ENCODE results near the gene TSC2. TPM values are rescaled to one million over a fixed set of nuclear protein-coding genes. Genes with fewer than 3 reads are reported as not detected.

The TSC2 gene
- total and polyA plus RNA-seq, 10 donors: 20.7 to 185 (median 93.8) TPM

DNA sequence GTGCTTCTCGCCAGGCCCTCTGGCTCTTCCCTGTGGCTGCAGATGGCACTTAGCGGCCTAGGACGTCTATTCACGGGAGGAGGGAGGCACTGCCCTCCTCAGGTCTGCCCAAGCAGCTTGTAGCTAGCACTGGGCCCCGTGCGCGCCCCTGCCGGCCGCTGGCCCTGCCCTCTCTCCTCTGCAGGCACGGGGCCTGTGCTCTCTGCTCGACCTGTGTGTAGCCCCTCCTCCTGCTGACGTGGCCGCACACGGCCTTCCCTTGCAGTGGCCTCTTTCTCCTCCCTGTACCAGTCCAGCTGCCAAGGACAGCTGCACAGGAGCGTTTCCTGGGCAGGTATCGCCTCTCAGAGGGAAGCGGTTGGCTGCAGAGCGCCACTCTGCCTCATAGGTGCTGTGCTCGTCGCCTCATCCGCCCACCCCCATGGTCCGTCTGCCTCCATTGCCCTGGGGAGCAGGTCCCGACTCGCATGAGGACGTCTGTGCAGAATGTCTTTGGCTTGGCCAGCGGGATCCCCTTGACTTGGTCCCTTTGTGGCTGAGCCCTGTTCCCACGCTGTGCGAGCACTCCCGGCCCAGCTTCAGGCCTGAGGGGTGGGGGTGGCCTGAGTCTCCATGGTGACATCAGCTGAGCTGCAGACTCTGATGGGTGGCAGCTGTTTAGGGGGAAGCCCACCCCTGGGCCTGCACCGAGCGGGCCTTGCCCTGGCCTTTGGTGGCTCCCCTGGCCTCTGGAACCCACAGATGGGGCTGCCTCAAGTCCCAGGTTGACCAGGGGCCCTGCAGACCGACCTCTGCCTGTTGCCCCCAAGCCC, 34.6 kb downstream of the TSC2 start:
- 70 to 81% (median 77%) methylated on average over 21 to 32 of the region's 32 CpGs for WGBS, 5 donors
- peaks cover 0 to 38% (median 15%) of the 10 kb centered on the region in 6 donors for H3K4me1 ChIP-seq
- intact Hi-C loops (cut with DNase I; ENCODE audit: low total_unique reads): no loop called here
- no peaks in the 10 kb centered on the region for H3K9me3 ChIP-seq
- H3K27ac ChIP-seq: peak overlapping the region in 5 of 8 donors; percentile 17 to 63 (median 49)
- TF ChIP-seq POLR2A (IDR thresholded peaks at IDR 0.05): no peak
- peak in 2 of 11 experiments; percentile 14 to 17 for TF ChIP-seq CTCF (IDR thresholded peaks at IDR 0.05 in 8 of 11, conservative IDR thresholded peaks at IDR 0.05 in 3 of 11)
- TF ChIP-seq POLR2AphosphoS5 (IDR thresholded peaks at IDR 0.05): peak in 2 of 3 donors; percentile 63 to 65
- DNase-seq: no peak
- no peaks in the 10 kb centered on the region for H3K27me3 ChIP-seq (replicated peaks in 1 of 7)
- H3K4me3 ChIP-seq: no peak overlapping the region
- H3K36me3 ChIP-seq: peaks cover 0 to 100% (median 92%) of the 10 kb centered on the region in 6 donors

GRCh38 chr16:2082983-2083364, 35.2 kb downstream of the TSC2 start:
- Histone ChIP-seq H3K9me3 (no peaks in the 10 kb centered on the region), H3K27me3 (replicated peaks in 1 of 7) (no peaks in the 10 kb centered on the region), H3K4me1 (peaks cover 0 to 38% (median 15%) of the 10 kb centered on the region in 6 donors), H3K4me3 (no peak overlapping the region), H3K27ac (peak overlapping the region in 4 of 8 donors; percentile 33 to 63 (median 53)), H3K36me3 (peaks cover 0 to 100% (median 95%) of the 10 kb centered on the region in 6 donors)
- no peak for DNase-seq
- intact Hi-C loops (cut with DNase I; ENCODE audit: low total_unique reads): no loop called here
- 53 to 64% (median 59%) methylated on average over 15 to 16 of the region's 16 CpGs for WGBS, 5 donors
- TF ChIP-seq POLR2A (IDR thresholded peaks at IDR 0.05) (no peak), POLR2AphosphoS5 (IDR thresholded peaks at IDR 0.05) (peak in 2 of 3 donors; percentile 12 to 19)

DNA sequence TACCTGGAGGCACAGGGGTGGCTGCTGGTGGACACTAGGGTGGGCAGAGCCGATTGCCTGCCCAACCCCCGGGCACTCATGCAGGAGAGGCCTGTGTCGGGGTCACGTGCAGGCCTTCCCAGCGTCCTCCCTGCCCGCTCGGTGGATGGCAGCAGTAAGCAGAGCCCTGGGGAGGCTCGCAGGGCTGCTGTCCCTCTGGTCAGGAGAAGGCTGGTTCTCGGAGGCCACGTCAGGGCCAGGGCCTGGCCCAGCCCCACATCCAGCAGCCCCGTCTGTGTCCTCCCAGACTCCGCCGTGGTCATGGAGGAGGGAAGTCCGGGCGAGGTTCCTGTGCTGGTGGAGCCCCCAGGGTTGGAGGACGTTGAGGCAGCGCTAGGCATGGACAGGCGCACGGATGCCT, 35.6 kb downstream of the TSC2 start:
- H3K4me1 ChIP-seq: peaks cover 0 to 38% (median 15%) of the 10 kb centered on the region in 6 donors
- 84 to 93% (median 88%) methylated on average over 12 to 19 of the region's 19 CpGs for WGBS, 5 donors
- H3K4me3 ChIP-seq: no peak overlapping the region
- intact Hi-C loops (cut with DNase I; ENCODE audit: low total_unique reads): no loop called here
- H3K27ac ChIP-seq: peak overlapping the region in 4 of 8 donors; percentile 33 to 63 (median 53)
- no peaks in the 10 kb centered on the region for H3K27me3 ChIP-seq (replicated peaks in 1 of 7)
- no peak for DNase-seq
- no peak for TF ChIP-seq POLR2A (IDR thresholded peaks at IDR 0.05)
- no peak for TF ChIP-seq CTCF (IDR thresholded peaks at IDR 0.05 in 8 of 11, conservative IDR thresholded peaks at IDR 0.05 in 3 of 11)
- TF ChIP-seq POLR2AphosphoS5 (IDR thresholded peaks at IDR 0.05): no peak
- no peaks in the 10 kb centered on the region for H3K9me3 ChIP-seq
- H3K36me3 ChIP-seq: peaks cover 0 to 100% (median 97%) of the 10 kb centered on the region in 6 donors

DNA sequence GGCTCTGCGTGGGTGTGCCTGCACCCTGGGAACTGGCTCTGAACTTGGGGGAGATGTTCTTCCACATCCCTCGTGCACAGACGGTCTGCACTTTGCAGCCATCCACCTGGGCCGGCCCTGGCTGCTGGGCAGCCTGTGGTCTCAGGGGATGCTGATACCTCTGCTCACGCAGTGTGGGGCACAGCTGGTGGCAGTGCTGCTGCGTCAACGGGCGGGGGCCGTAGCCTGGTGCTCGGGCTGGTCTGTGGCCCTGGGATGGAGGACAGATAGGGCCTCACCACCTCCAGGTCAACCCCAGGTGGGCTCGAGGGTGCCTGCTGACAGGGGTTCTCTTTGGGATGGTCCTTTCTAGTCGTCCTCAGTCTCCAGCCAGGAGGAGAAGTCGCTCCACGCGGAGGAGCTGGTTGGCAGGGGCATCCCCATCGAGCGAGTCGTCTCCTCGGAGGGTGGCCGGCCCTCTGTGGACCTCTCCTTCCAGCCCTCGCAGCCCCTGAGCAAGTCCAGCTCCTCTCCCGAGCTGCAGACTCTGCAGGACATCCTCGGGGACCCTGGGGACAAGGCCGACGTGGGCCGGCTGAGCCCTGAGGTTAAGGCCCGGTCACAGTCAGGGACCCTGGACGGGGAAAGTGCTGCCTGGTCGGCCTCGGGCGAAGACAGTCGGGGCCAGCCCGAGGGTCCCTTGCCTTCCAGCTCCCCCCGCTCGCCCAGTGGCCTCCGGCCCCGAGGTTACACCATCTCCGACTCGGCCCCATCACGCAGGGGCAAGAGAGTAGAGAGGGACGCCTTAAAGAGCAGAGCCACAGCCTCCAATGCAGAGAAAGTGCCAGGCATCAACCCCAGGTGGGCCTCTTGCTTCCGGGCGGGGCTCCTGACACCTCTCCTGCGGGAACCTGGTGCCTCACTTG, 36.3 kb downstream of the TSC2 start:
- peaks cover 0 to 100% (median 97%) of the 10 kb centered on the region in 6 donors for H3K36me3 ChIP-seq

More for the DNA sequence above, 36.3 kb downstream of the TSC2 start:
- 93 to 95% (median 94%) methylated on average over 32 to 44 of the region's 44 CpGs for WGBS, 5 donors
- no peak for DNase-seq
- TF ChIP-seq POLR2AphosphoS5 (IDR thresholded peaks at IDR 0.05) (peak in 1 of 3 donors; percentile 4), POLR2A (IDR thresholded peaks at IDR 0.05) (no peak)
- peak overlapping the region in 2 of 8 donors; percentile 33 to 57 for H3K27ac ChIP-seq
- intact Hi-C loops (cut with DNase I; ENCODE audit: low total_unique reads): no loop called here
- H3K4me1 ChIP-seq: peaks cover 0 to 41% (median 15%) of the 10 kb centered on the region in 6 donors
- no peak overlapping the region for H3K4me3 ChIP-seq
- no peaks in the 10 kb centered on the region for H3K9me3 ChIP-seq
- H3K27me3 ChIP-seq (replicated peaks in 1 of 7): no peaks in the 10 kb centered on the region

All from spleen (tissue), 11 donors.